ENCODE data around the gene RBBP8NL. TPM values are rescaled to one million over a fixed set of nuclear protein-coding genes. Genes with fewer than 3 reads are reported as not detected.

The RBBP8NL gene
- total and polyA plus RNA-seq, 9 of the 15 experiments (the other 6 are each of a cell fraction or from before 2014, with no cell fraction given), result not detected

GRCh38 chr20:62457831-62458230, 30.5 kb upstream of the RBBP8NL start:
- ChIA-PET CTCF (ENCODE audit: low intra/inter-chr PET ratio) (interaction anchor here (0.5 kb wide), 1 partner anchor 122 kb away, joined by 3 read pairs; no protein-coding TSS in a partner anchor), POLR2A (interaction anchor here (0.7 kb wide), 1 partner anchor 17 kb away, joined by 4 read pairs; no protein-coding TSS in a partner anchor)
- 50% methylated on average over 10 of the region's 20 CpGs for WGBS (ENCODE audit: insufficient coverage, low coverage, missing lambda C conversion rate)
- in situ Hi-C loops (cut with MboI) (no loop called here), intact Hi-C loops (cut with micrococcal nuclease) (no loop called here)
- Histone ChIP-seq H3K36me3 (ENCODE audit: control insufficient read depth, insufficient read depth, low read length) (no peaks in the 10 kb centered on the region), H4K20me1 (replicated peaks; ENCODE audit: control insufficient read depth, insufficient read depth, low read length) (no peaks in the 10 kb centered on the region; the same call in 1 of the 2 replicates), H3K27ac (ENCODE audit: extremely low read depth, low read depth, low read length) (no peak overlapping the region), H3K4me2 (ENCODE audit: insufficient read depth, low read length) (no peak overlapping the region), H3K9me3 (replicated peaks; ENCODE audit: control insufficient read depth, insufficient read depth, low read depth, low read length) (no peaks in the 10 kb centered on the region), H3K79me2 (ENCODE audit: control insufficient read depth, insufficient read depth, low read length) (no peaks in the 10 kb centered on the region), H3K4me3 (no peak overlapping the region), H3K4me1 (replicated peaks in 1 of 2; ENCODE audit: control insufficient read depth in 2 of 2, insufficient read depth in 2 of 2, low read length in 2 of 2) (peaks cover 14 to 71% of the 10 kb centered on the region in 2 experiments), H3K9me1 (ENCODE audit: control insufficient read depth, insufficient read depth, low read length) (no peaks in the 10 kb centered on the region), H2AFZ (ENCODE audit: low read depth, low read length) (no peak overlapping the region), H3K27me3 (ENCODE audit: control insufficient read depth in 2 of 2, insufficient read depth in 2 of 2, low read length in 2 of 2) (peaks cover 5 to 43% of the 10 kb centered on the region in 2 experiments; a peak in 4 of 5 replicates), H3K9ac (ENCODE audit: insufficient read depth in 1 of 2, low read depth in 2 of 2, low read length in 2 of 2) (peak overlapping the region in 1 of 2 experiments; percentile 68; a peak in 2 of 4 replicates)
- DNase-seq (ENCODE audit: extremely low read depth in 1 of 4, low spot score in 3 of 4) (no peak), ATAC-seq (no peak), FAIRE-seq (no peak)
- TF ChIP-seq TFAM (CRISPR knock-in tag; conservative IDR thresholded peaks at IDR 0.05) (no peak), SIX5 (IDR thresholded peaks at IDR 0.05; ENCODE audit: borderline replicate concordance in 1 of 2, insufficient read depth in 1 of 2, low read depth in 1 of 2, low read length in 2 of 2) (no peak), ZNF766 (CRISPR knock-in tag; conservative IDR thresholded peaks at IDR 0.05) (no peak)
- BruUV-seq (replicated peaks), result no TSS peak

- Histone ChIP-seq H3K9ac (ENCODE audit: insufficient read depth in 1 of 2, low read depth in 2 of 2, low read length in 2 of 2) (no peak overlapping the region), H3K9me3 (replicated peaks; ENCODE audit: control insufficient read depth, insufficient read depth, low read depth, low read length) (no peaks in the 10 kb centered on the region), H3K4me3 (no peak overlapping the region), H3K36me3 (ENCODE audit: control insufficient read depth, insufficient read depth, low read length) (no peaks in the 10 kb centered on the region), H2AFZ (ENCODE audit: low read depth, low read length) (no peak overlapping the region), H3K4me2 (ENCODE audit: insufficient read depth, low read length) (no peak overlapping the region), H3K4me1 (replicated peaks in 1 of 2; ENCODE audit: control insufficient read depth in 2 of 2, insufficient read depth in 2 of 2, low read length in 2 of 2) (peaks cover 14 to 70% of the 10 kb centered on the region in 2 experiments), H3K9me1 (ENCODE audit: control insufficient read depth, insufficient read depth, low read length) (no peaks in the 10 kb centered on the region), H3K27me3 (ENCODE audit: control insufficient read depth in 2 of 2, insufficient read depth in 2 of 2, low read length in 2 of 2) (peaks cover 5 to 40% of the 10 kb centered on the region in 2 experiments; a peak in 4 of 5 replicates), H3K79me2 (ENCODE audit: control insufficient read depth, insufficient read depth, low read length) (no peaks in the 10 kb centered on the region), H3K27ac (ENCODE audit: extremely low read depth, low read depth, low read length) (no peak overlapping the region), H4K20me1 (replicated peaks; ENCODE audit: control insufficient read depth, insufficient read depth, low read length) (no peaks in the 10 kb centered on the region; the same call in 1 of the 2 replicates)
- ChIA-PET POLR2A (interaction anchor here (0.6 kb wide), 1 partner anchor 313 kb away, joined by 3 read pairs; no protein-coding TSS in a partner anchor), CTCF (ENCODE audit: low intra/inter-chr PET ratio) (no interaction called here)
- no peak for DNase-seq (ENCODE audit: extremely low read depth in 1 of 4, low spot score in 3 of 4)
- no peak for ATAC-seq
- in situ Hi-C loops (cut with MboI), result no loop called here
- BruUV-seq (replicated peaks), result no TSS peak
- intact Hi-C loops (cut with micrococcal nuclease), result no loop called here
- 47% methylated on average over 15 of the region's 17 CpGs for WGBS (ENCODE audit: insufficient coverage, low coverage, missing lambda C conversion rate)
- no peak for FAIRE-seq
- TF ChIP-seq RNF219 (CRISPR knock-in tag; IDR thresholded peaks at IDR 0.05) (no peak), MAX (CRISPR knock-in tag; IDR thresholded peaks at IDR 0.05) (no peak), SMARCC2 (IDR thresholded peaks at IDR 0.05; ENCODE audit: low read depth) (no peak), NCOA6 (IDR thresholded peaks at IDR 0.05) (no peak), IRF2 (CRISPR knock-in tag; IDR thresholded peaks at IDR 0.05) (no peak), ZNF76 (CRISPR knock-in tag; IDR thresholded peaks at IDR 0.05; ENCODE audit: borderline replicate concordance) (no peak), ZNF184 (CRISPR knock-in tag; IDR thresholded peaks at IDR 0.05) (no peak), BACH1 (tag; IDR thresholded peaks at IDR 0.05) (no peak), ZNF175 (CRISPR knock-in tag; IDR thresholded peaks at IDR 0.05; ENCODE audit: low read depth) (no peak), ZSCAN29 (IDR thresholded peaks at IDR 0.05) (no peak)
Observed at GRCh38 chr20:62457098-62457497, 29.8 kb upstream of the RBBP8NL start.

All from K562 (cell line).